ENCODE data around the gene PGF.

The PGF gene

GRCh38 chr14:74891870-74892269 is 63.5 kb downstream of the PGF start:
- no peak for DNase-seq

All from CD4-positive, alpha-beta T cell treated with Interleukin-1 beta for 1 hour (primary cell).